Measurements from ENCODE around the gene S100A13.

GRCh38 chr1:153652805-153653500 is 25.6 kb upstream of the S100A13 start:
- TF ChIP-seq CTCF (conservative IDR thresholded peaks at IDR 0.05): no peak
- TF ChIP-seq ZFX (IDR thresholded peaks at IDR 0.05): no peak
